Coronary artery (tissue), 2 donors: ENCODE data around the gene PANX1.

Experiments used
- DNase-seq: peaks from one replicate; pipeline ENCODE4 v3.0.0-alpha.2; 2017; ENCODE audit warnings: low spot score
- H3K27ac ChIP-seq, 2 donors: fragments of 200-600 bp; sonication (generic); one replicate each; pipeline ENCODE4 v1.5.1; 2016 to 2019
- H3K4me3 ChIP-seq: fragments of 200-600 bp; sonication (generic); 2 replicates; pipeline ENCODE4 v1.5.1; 2016; ENCODE audit warnings: mild to moderate bottlenecking, moderate library complexity
- TF ChIP-seq, protein P1 (sequence below): fragments of 200-600 bp; sonication (generic); IDR thresholded peaks from one replicate; pipeline ENCODE4 v1.5.1; 2019; ENCODE audit warnings: antibody characterized with exemption

The PANX1 gene

DNA sequence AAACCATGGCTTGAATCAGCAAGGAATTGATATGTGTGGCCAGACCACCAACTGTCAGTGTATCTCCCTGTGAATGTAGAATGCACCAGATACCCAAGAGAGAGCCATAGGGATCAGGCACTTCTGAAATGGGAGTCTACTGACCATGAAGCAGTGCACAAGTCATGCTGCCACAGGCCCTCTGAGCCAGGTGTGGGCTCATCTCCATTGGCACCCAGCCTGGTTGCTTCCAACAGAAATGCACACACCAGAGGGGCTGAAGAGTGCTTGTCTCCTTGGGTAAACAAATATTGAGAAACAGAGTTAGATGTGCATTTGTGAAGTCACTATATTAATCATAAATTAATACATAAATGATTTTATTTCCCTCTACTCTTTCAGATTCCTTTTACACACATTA, 28.4 kb upstream of the PANX1 start:
- DNase-seq, result no peak
- Histone ChIP-seq H3K4me3 (no peak overlapping the region), H3K27ac (no peak overlapping the region)
- TF ChIP-seq, protein P1, sequence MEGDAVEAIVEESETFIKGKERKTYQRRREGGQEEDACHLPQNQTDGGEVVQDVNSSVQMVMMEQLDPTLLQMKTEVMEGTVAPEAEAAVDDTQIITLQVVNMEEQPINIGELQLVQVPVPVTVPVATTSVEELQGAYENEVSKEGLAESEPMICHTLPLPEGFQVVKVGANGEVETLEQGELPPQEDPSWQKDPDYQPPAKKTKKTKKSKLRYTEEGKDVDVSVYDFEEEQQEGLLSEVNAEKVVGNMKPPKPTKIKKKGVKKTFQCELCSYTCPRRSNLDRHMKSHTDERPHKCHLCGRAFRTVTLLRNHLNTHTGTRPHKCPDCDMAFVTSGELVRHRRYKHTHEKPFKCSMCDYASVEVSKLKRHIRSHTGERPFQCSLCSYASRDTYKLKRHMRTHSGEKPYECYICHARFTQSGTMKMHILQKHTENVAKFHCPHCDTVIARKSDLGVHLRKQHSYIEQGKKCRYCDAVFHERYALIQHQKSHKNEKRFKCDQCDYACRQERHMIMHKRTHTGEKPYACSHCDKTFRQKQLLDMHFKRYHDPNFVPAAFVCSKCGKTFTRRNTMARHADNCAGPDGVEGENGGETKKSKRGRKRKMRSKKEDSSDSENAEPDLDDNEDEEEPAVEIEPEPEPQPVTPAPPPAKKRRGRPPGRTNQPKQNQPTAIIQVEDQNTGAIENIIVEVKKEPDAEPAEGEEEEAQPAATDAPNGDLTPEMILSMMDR, result no peak

DNA sequence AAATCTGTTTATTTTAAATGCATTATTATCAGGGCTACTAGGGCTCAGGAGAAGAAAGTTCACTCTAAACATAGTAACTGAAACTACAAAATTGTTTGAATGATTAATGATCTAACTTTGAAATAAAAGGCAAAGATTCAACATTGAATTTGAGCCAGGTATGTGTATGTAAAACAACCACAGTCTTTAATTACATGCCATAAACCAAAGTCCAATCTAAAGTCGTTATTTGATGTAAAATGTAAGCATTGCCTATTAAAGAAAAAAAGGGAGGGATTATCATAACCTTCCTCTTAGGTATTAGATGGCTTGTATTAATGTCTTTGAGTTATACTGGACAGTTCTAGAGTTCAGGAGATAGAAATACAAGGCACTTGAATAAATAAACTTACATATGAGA, 25.2 kb upstream of the PANX1 start:
- TF ChIP-seq, protein P1, result no peak
- Histone ChIP-seq H3K4me3 (no peak overlapping the region), H3K27ac (no peak overlapping the region)
- no peak for DNase-seq

DNA sequence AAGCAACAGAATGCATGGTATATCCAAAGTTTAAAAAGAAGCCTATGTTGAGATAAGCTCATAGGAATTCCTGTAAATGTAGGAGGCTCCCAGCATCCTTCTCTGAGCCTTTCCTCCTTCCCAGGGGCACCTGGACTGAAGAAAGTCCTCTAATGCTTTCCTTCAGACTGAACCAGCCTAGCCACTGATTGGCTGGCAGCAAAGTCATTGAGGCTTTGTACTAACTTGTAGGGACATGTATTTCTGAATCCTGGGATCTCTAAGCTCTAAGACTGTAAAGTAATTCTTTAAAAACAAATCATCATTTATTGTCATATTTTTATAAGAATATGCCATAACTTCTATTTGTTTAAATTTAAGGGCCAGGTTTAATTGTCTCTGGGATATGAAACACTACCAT, 23.9 kb upstream of the PANX1 start:
- Histone ChIP-seq H3K4me3 (no peak overlapping the region), H3K27ac (no peak overlapping the region)
- TF ChIP-seq, protein P1, result no peak
- no peak for DNase-seq

DNA sequence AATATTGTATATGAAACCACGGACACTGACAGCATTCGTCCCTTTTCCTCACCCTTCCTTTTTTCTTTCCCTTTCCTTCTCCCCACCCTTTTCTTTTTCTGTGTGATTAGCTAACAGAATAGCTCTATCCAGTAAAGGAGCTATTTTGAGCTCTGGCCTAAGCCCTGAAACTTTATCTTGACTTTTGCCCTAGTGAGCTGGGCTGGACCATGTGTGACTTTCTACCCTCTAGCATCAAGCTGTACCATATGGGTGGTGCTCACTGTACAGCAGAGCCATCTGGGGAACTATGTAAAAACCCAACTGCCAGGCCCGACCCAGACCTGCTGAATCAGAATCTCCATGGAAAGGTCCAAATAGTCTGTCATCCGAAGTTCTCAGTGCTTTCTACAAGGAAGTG, 21.9 kb upstream of the PANX1 start:
- H3K4me3 ChIP-seq, result no peak overlapping the region
- TF ChIP-seq, protein P1, result no peak
- no peak overlapping the region for H3K27ac ChIP-seq
- no peak for DNase-seq

DNA sequence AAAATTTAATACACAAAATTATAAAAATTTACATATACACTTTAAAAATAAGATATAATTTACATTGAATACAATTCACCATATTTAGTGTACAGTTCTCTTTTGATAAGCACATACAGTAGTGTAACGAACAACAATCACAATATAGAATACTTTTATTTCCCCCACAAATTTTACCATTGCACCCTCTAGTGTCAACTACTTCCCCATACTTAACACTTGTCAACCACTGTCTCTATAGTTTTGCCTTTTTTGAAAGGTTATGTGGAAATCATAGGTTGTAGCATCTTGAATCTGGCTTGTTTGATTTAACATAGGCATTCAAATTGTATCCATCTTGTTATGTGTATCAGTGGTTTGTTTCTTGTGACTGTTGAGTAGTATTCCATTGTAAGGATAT, 21.3 kb upstream of the PANX1 start:
- TF ChIP-seq, protein P1, result no peak
- H3K27ac ChIP-seq, result no peak overlapping the region
- no peak overlapping the region for H3K4me3 ChIP-seq
- DNase-seq, result no peak

DNA sequence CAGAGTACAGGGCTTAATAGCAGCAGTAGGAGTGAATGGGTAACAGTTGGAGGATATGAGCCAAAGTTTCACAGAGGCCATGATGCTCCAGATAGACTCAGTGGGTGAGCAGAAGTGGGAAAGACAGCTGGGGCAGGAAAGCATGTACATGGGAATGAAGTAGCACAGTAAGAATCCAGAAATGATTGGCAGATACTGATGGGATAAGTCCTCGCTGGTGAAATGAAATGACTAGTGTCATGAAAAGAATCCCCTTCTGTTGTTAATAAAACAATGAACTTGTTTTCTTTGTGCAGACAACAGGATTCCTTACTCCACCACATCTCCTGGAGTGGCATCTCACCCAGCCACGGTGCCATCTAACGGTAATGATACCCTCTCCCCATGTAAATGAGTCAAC, 17.4 kb upstream of the PANX1 start:
- Histone ChIP-seq H3K4me3 (no peak overlapping the region), H3K27ac (peak overlapping the region; percentile 28 to 73)
- no peak for DNase-seq

DNA sequence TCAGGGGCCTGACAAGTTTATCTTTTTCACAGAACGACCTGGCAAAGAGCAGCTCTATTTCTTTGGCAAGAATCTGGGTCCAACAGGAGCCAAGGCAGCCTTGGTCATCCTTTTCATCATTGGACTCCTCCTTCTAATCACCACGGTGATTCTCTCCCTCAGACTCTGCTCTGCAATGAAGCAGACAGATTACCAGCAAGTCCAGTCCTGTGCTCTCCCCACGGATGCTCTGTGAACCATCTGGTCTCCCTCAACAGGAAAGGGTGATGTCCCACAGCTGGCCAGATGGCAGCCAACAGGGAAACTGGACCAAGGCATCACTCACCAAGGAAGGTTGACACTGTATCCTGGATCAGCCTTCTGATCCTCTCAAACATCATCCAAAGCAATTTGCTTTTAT, 17.0 kb upstream of the PANX1 start:
- TF ChIP-seq, protein P1, result no peak
- Histone ChIP-seq H3K4me3 (no peak overlapping the region), H3K27ac (peak overlapping the region; percentile 28 to 73)
- DNase-seq, result no peak

More for the DNA sequence above, 17.4 kb upstream of the PANX1 start:
- TF ChIP-seq, protein P1, result no peak
